HG03280 (cell line): ENCODE data around the gene SKA1.
"Not testable (repeated sequence)": the region's sequence is repeated elsewhere in the genome, so short reads cannot be mapped to it uniquely, and the experiment has no call there.

ENCODE experiments used
- ATAC-seq: cut with Tn5 transposase; IDR thresholded peaks from one replicate; pipeline ENCODE4 v1.9.1; 2021; ENCODE audit warnings: mild to moderate bottlenecking, moderate library complexity; ENCODE audit not compliant: unreplicated experiment

The SKA1 gene

GRCh38 chr18:50428531-50429206 lies 53.8 kb downstream of the SKA1 start:
- ATAC-seq: no peak

GRCh38 chr18:50429207-50429948 lies 54.5 kb downstream of the SKA1 start:
- no peak for ATAC-seq

GRCh38 chr18:50432915-50433314 lies 58.1 kb downstream of the SKA1 start:
- no peak for ATAC-seq

GRCh38 chr18:50436742-50437141 lies 61.9 kb downstream of the SKA1 start:
- not testable (repeated sequence) for ATAC-seq

- no peak for ATAC-seq
Observed at GRCh38 chr18:50439460-50440015, 64.7 kb downstream of the SKA1 start.

- no peak for ATAC-seq
Observed at GRCh38 chr18:50441016-50441415, 66.2 kb downstream of the SKA1 start.

- no peak for ATAC-seq
Observed at GRCh38 chr18:50441501-50441900, 66.7 kb downstream of the SKA1 start.
